ENCODE measurements around the gene NMU.
A peak's percentile ranks its signal among the peaks of the same experiment; 100 is the strongest.

NMU gene

DNA sequence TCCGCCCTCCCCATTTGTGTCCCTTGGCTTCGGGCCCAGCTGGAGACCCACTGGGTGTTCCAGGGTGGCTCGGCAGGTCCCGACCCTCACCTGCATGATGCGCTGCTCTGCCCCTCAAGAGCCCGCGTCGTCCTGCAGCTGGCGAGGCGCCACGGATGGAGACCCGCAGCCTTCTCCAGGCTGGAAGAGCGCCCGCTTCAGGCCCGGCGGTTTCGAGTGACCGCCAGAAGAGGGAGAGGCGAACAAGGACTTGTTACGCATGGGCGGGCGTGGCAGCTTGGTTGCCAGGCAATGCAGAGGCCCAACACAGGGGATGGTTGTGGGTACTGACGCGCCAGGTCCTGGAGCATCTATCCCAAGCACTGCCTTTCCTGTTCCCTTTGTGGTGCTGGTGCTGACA, 44.1 kb downstream of the NMU start, which contains the start of gene PDCL2:
PDCL2 (minus strand) TSS at position 232 of the 400 bp plus-strand sequence; CDS start at position 96, 136 bp downstream.
- ChIA-PET CTCF (no interaction called here), POLR2A (no interaction called here)
- TF ChIP-seq BCL11B (tag by site-specific recombination; IDR thresholded peaks at IDR 0.05; ENCODE audit: low read depth) (no peak), SALL2 (tag by site-specific recombination; IDR thresholded peaks at IDR 0.05; ENCODE audit: borderline replicate concordance) (no peak), ZNF621 (tag by site-specific recombination; IDR thresholded peaks at IDR 0.05) (no peak), ZNF394 (tag by site-specific recombination; IDR thresholded peaks at IDR 0.05; ENCODE audit: borderline replicate concordance) (no peak), ZNF23 (tag by site-specific recombination; IDR thresholded peaks at IDR 0.05; ENCODE audit: borderline replicate concordance) (no peak)
- TF ChIP-seq, protein P1, sequence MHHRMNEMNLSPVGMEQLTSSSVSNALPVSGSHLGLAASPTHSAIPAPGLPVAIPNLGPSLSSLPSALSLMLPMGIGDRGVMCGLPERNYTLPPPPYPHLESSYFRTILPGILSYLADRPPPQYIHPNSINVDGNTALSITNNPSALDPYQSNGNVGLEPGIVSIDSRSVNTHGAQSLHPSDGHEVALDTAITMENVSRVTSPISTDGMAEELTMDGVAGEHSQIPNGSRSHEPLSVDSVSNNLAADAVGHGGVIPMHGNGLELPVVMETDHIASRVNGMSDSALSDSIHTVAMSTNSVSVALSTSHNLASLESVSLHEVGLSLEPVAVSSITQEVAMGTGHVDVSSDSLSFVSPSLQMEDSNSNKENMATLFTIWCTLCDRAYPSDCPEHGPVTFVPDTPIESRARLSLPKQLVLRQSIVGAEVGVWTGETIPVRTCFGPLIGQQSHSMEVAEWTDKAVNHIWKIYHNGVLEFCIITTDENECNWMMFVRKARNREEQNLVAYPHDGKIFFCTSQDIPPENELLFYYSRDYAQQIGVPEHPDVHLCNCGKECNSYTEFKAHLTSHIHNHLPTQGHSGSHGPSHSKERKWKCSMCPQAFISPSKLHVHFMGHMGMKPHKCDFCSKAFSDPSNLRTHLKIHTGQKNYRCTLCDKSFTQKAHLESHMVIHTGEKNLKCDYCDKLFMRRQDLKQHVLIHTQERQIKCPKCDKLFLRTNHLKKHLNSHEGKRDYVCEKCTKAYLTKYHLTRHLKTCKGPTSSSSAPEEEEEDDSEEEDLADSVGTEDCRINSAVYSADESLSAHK (tag by site-specific recombination; IDR thresholded peaks at IDR 0.05): peak; percentile 53; the same call in 1 of the 2 replicates
- TF ChIP-seq, protein P2, sequence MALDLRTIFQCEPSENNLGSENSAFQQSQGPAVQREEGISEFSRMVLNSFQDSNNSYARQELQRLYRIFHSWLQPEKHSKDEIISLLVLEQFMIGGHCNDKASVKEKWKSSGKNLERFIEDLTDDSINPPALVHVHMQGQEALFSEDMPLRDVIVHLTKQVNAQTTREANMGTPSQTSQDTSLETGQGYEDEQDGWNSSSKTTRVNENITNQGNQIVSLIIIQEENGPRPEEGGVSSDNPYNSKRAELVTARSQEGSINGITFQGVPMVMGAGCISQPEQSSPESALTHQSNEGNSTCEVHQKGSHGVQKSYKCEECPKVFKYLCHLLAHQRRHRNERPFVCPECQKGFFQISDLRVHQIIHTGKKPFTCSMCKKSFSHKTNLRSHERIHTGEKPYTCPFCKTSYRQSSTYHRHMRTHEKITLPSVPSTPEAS (tag by site-specific recombination; IDR thresholded peaks at IDR 0.05): no peak
- H3K36me3 ChIP-seq (ENCODE audit: control insufficient read depth in 2 of 2, insufficient read depth in 1 of 2, low read length in 2 of 2): no peaks in the 10 kb centered on the region
- no peaks in the 10 kb centered on the region for H3K9me3 ChIP-seq (ENCODE audit: control insufficient read depth, insufficient read depth, low read depth, low read length)
- no peak within 1 kb of the TSS for H3K27ac ChIP-seq (ENCODE audit: extremely low read depth, low read depth, low read length)
- H3K4me3 ChIP-seq (ENCODE audit: low read depth, low read length): no peak within 1 kb of the TSS
- no peaks in the 10 kb centered on the region for H3K4me1 ChIP-seq (ENCODE audit: control insufficient read depth, insufficient read depth, low read length)

DNA sequence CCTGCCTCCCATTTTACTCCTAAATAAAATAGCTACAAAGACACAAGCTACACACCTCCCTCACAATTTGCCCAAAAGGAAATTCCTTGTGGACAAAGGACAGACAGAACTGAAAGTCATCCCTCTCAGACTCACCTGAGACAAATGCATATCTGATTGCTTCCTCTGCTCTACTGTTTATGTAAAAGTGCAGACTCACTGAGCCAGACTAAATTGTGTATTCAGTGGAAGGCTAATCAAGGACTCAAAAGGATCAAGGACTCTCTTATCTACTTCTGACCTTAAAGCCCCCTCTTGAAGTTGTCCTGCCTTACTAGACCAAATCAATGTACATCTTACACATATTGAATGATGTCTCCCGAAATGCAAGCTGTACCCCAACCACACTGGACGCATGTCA, 47.9 kb downstream of the NMU start:
- ChIA-PET CTCF (interaction anchor here (0.6 kb wide), 1 partner anchor 359 kb away, joined by 3 read pairs; no protein-coding TSS in a partner anchor), POLR2A (no interaction called here)
- Histone ChIP-seq H3K27ac (ENCODE audit: extremely low read depth, low read depth, low read length) (no peak overlapping the region), H3K4me3 (ENCODE audit: low read depth, low read length) (no peak overlapping the region), H3K4me1 (ENCODE audit: control insufficient read depth, insufficient read depth, low read length) (no peaks in the 10 kb centered on the region), H3K9me3 (ENCODE audit: control insufficient read depth, insufficient read depth, low read depth, low read length) (no peaks in the 10 kb centered on the region), H3K36me3 (ENCODE audit: control insufficient read depth in 2 of 2, insufficient read depth in 1 of 2, low read length in 2 of 2) (no peaks in the 10 kb centered on the region)
- TF ChIP-seq YY1 (tag by site-specific recombination; IDR thresholded peaks at IDR 0.05) (no peak), ZFP69B (tag by site-specific recombination; IDR thresholded peaks at IDR 0.05) (no peak), ZBTB20 (tag by site-specific recombination; IDR thresholded peaks at IDR 0.05) (no peak), RBAK (tag by site-specific recombination; IDR thresholded peaks at IDR 0.05) (no peak), ZNF544 (tag by site-specific recombination; IDR thresholded peaks at IDR 0.05) (no peak), GLI2 (tag by site-specific recombination; IDR thresholded peaks at IDR 0.05; ENCODE audit: borderline replicate concordance, low read depth) (no peak), ZNF175 (tag by site-specific recombination; IDR thresholded peaks at IDR 0.05) (no peak), ZNF629 (tag by site-specific recombination; IDR thresholded peaks at IDR 0.05) (no peak), ZNF623 (tag by site-specific recombination; IDR thresholded peaks at IDR 0.05) (no peak), ZNF558 (tag by site-specific recombination; IDR thresholded peaks at IDR 0.05) (no peak), ZNF707 (tag by site-specific recombination; IDR thresholded peaks at IDR 0.05) (no peak), ZNF701 (tag by site-specific recombination; IDR thresholded peaks at IDR 0.05) (no peak), ZNF302 (tag by site-specific recombination; IDR thresholded peaks at IDR 0.05; ENCODE audit: low read depth) (no peak)
- TF ChIP-seq, protein P3, sequence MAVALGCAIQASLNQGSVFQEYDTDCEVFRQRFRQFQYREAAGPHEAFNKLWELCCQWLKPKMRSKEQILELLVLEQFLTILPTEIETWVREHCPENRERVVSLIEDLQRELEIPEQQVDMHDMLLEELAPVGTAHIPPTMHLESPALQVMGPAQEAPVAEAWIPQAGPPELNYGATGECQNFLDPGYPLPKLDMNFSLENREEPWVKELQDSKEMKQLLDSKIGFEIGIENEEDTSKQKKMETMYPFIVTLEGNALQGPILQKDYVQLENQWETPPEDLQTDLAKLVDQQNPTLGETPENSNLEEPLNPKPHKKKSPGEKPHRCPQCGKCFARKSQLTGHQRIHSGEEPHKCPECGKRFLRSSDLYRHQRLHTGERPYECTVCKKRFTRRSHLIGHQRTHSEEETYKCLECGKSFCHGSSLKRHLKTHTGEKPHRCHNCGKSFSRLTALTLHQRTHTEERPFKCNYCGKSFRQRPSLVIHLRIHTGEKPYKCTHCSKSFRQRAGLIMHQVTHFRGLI (tag by site-specific recombination; IDR thresholded peaks at IDR 0.05): no peak
- TF ChIP-seq, protein P4, sequence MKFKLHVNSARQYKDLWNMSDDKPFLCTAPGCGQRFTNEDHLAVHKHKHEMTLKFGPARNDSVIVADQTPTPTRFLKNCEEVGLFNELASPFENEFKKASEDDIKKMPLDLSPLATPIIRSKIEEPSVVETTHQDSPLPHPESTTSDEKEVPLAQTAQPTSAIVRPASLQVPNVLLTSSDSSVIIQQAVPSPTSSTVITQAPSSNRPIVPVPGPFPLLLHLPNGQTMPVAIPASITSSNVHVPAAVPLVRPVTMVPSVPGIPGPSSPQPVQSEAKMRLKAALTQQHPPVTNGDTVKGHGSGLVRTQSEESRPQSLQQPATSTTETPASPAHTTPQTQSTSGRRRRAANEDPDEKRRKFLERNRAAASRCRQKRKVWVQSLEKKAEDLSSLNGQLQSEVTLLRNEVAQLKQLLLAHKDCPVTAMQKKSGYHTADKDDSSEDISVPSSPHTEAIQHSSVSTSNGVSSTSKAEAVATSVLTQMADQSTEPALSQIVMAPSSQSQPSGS (tag by site-specific recombination; IDR thresholded peaks at IDR 0.05; ENCODE audit: low read depth): no peak
- TF ChIP-seq, protein P5, sequence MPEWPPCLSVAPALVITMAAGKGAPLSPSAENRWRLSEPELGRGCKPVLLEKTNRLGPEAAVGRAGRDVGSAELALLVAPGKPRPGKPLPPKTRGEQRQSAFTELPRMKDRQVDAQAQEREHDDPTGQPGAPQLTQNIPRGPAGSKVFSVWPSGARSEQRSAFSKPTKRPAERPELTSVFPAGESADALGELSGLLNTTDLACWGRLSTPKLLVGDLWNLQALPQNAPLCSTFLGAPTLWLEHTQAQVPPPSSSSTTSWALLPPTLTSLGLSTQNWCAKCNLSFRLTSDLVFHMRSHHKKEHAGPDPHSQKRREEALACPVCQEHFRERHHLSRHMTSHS (tag by site-specific recombination; IDR thresholded peaks at IDR 0.05): no peak
